Stromal cell of bone marrow (primary cell): Measurements from ENCODE around the gene TBXAS1.
"Not testable (repeated sequence)": the region's sequence is repeated elsewhere in the genome, so short reads cannot be mapped to it uniquely, and the experiment has no call there.

Experiments used
- DNase-seq: peaks from one replicate; pipeline ENCODE4 v3.0.0-alpha.2; 2012; ENCODE audit warnings: low read depth

The TBXAS1 gene

GRCh38 chr7:139915268-139915863, 86.3 kb downstream of the TBXAS1 start:
- no peak for DNase-seq

GRCh38 chr7:139915864-139916716, 87.0 kb downstream of the TBXAS1 start:
- DNase-seq, result peak; percentile 97

- no peak for DNase-seq
These were observed 87.8 kb downstream of the TBXAS1 start for GRCh38 chr7:139916717-139917395.

- no peak for DNase-seq
These were observed 88.8 kb downstream of the TBXAS1 start for GRCh38 chr7:139917851-139918250.

GRCh38 chr7:139918480-139918879, 89.4 kb downstream of the TBXAS1 start:
- DNase-seq, result no peak

- no peak for DNase-seq
These were observed 94.0 kb downstream of the TBXAS1 start for GRCh38 chr7:139923090-139923489.

- no peak for DNase-seq
These were observed 95.4 kb downstream of the TBXAS1 start for GRCh38 chr7:139924461-139924860.

- DNase-seq, result not testable (repeated sequence)
These were observed 100.2 kb downstream of the TBXAS1 start for GRCh38 chr7:139929221-139929620.

GRCh38 chr7:139930286-139930965, 101.4 kb downstream of the TBXAS1 start:
- no peak for DNase-seq

- no peak for DNase-seq
These were observed 102.3 kb downstream of the TBXAS1 start for GRCh38 chr7:139931190-139931934.

GRCh38 chr7:139932531-139932930, 103.5 kb downstream of the TBXAS1 start:
- DNase-seq, result no peak

GRCh38 chr7:139936760-139937310, 107.8 kb downstream of the TBXAS1 start:
- peak; percentile 82 for DNase-seq

GRCh38 chr7:139937715-139938114, 108.7 kb downstream of the TBXAS1 start:
- DNase-seq, result no peak

GRCh38 chr7:139940866-139941265, 111.8 kb downstream of the TBXAS1 start:
- no peak for DNase-seq

GRCh38 chr7:139941421-139941820, 112.4 kb downstream of the TBXAS1 start:
- no peak for DNase-seq

GRCh38 chr7:139941866-139942265, 112.8 kb downstream of the TBXAS1 start:
- no peak for DNase-seq

- no peak for DNase-seq
These were observed 113.6 kb downstream of the TBXAS1 start for GRCh38 chr7:139942636-139943035.

GRCh38 chr7:139943401-139943800, 114.3 kb downstream of the TBXAS1 start:
- no peak for DNase-seq

- DNase-seq, result no peak
These were observed 115.2 kb downstream of the TBXAS1 start for GRCh38 chr7:139944248-139944647.

- DNase-seq, result no peak
These were observed 117.5 kb downstream of the TBXAS1 start for GRCh38 chr7:139946533-139946932.

- DNase-seq, result no peak
These were observed 118.0 kb downstream of the TBXAS1 start for GRCh38 chr7:139947021-139947420.
